HPDE6-E6E7 (cell line): Measurements from ENCODE around the gene PIK3C3.

Experiments
- DNase-seq: peaks from one replicate; pipeline ENCODE4 v3.0.0; 2011; ENCODE audit warnings: missing footprints; ENCODE audit errors: extremely low spot score

PIK3C3 gene

GRCh38 chr18:42126586-42126985, 171.6 kb downstream of the PIK3C3 start:
- no peak for DNase-seq

- no peak for DNase-seq
Measured at GRCh38 chr18:42131066-42131929, 176.3 kb downstream of the PIK3C3 start.

- DNase-seq = no peak
Measured at GRCh38 chr18:42131930-42132244, 176.9 kb downstream of the PIK3C3 start.
